ENCODE results near the gene NAT8. TPM values are rescaled to one million over a fixed set of nuclear protein-coding genes. Genes with fewer than 3 reads are reported as not detected.
"Not testable (repeated sequence)": the region's sequence is repeated elsewhere in the genome, so short reads cannot be mapped to it uniquely, and the experiment has no call there.

NAT8 gene
- total RNA-seq, 2 experiments from 2014 or later: not detected

- H3K36me3 Mint-ChIP-seq; H3K4me3 Mint-ChIP-seq; H3K27me3 Mint-ChIP-seq; POLR2A ChIA-PET; DNase-seq; H3K9me3 Mint-ChIP-seq; H3K27ac Mint-ChIP-seq; H3K4me1 Mint-ChIP-seq (ENCODE audit: low read depth); intact Hi-C loops (cut with micrococcal nuclease): not testable (repeated sequence)
- CTCF ChIA-PET: interaction anchor here (1.0 kb wide), 1 partner anchor 25 kb away, joined by 3 read pairs; no protein-coding TSS in a partner anchor
These were observed 25.0 kb upstream of the NAT8 start for GRCh38 chr2:73667239-73667638.

GRCh38 chr2:73654175-73654574 lies 12.0 kb upstream of the NAT8 start:
- ChIA-PET POLR2A (no interaction called here), CTCF (no interaction called here)
- intact Hi-C loops (cut with micrococcal nuclease): no loop called here
- Mint-ChIP-seq H3K27me3 (no peaks in the 10 kb centered on the region), H3K27ac (no peak overlapping the region), H3K4me3 (no peak overlapping the region), H3K9me3 (peaks cover 2% of the 10 kb centered on the region), H3K4me1 (ENCODE audit: low read depth) (no peaks in the 10 kb centered on the region), H3K36me3 (no peaks in the 10 kb centered on the region)
- no peak for DNase-seq

- H3K36me3 Mint-ChIP-seq: no peaks in the 10 kb centered on the region
- no peaks in the 10 kb centered on the region for H3K9me3 Mint-ChIP-seq
- H3K27me3 Mint-ChIP-seq: no peaks in the 10 kb centered on the region
- intact Hi-C loops (cut with micrococcal nuclease): no loop called here
- POLR2A ChIA-PET: no interaction called here
- DNase-seq: no peak
- CTCF ChIA-PET: interaction anchor here (0.6 kb wide), 1 partner anchor 28 kb away, joined by 3 read pairs; no protein-coding TSS in a partner anchor
- H3K27ac Mint-ChIP-seq: no peak overlapping the region
- no peak overlapping the region for H3K4me3 Mint-ChIP-seq
- H3K4me1 Mint-ChIP-seq (ENCODE audit: low read depth): no peaks in the 10 kb centered on the region
These were observed 10.1 kb upstream of the NAT8 start for GRCh38 chr2:73652348-73652747.

- no peaks in the 10 kb centered on the region for H3K27me3 Mint-ChIP-seq
- H3K27ac Mint-ChIP-seq: no peak overlapping the region
- intact Hi-C loops (cut with micrococcal nuclease): no loop called here
- ChIA-PET CTCF (no interaction called here), POLR2A (no interaction called here)
- no peak overlapping the region for H3K4me3 Mint-ChIP-seq
- H3K9me3 Mint-ChIP-seq: no peaks in the 10 kb centered on the region
- no peaks in the 10 kb centered on the region for H3K36me3 Mint-ChIP-seq
- H3K4me1 Mint-ChIP-seq (ENCODE audit: low read depth): no peaks in the 10 kb centered on the region
- DNase-seq: no peak
These were observed 9.5 kb upstream of the NAT8 start for GRCh38 chr2:73651591-73652230.

GRCh38 chr2:73647690-73648089 lies 5.5 kb upstream of the NAT8 start:
- POLR2A ChIA-PET, H3K27me3 Mint-ChIP-seq: not testable (repeated sequence)

GRCh38 chr2:73641767-73642062 lies 507 bp downstream of the NAT8 start:
- no peak overlapping the region for H3K27ac Mint-ChIP-seq
- H3K27me3 Mint-ChIP-seq: peaks cover 12% of the 10 kb centered on the region
- peaks cover 2% of the 10 kb centered on the region for H3K36me3 Mint-ChIP-seq
- CTCF ChIA-PET: no interaction called here
- POLR2A ChIA-PET: no interaction called here
- H3K9me3 Mint-ChIP-seq: peaks cover 11% of the 10 kb centered on the region
- H3K4me3 Mint-ChIP-seq: no peak overlapping the region
- intact Hi-C loops (cut with micrococcal nuclease): no loop called here
- DNase-seq: no peak
- no peaks in the 10 kb centered on the region for H3K4me1 Mint-ChIP-seq (ENCODE audit: low read depth)

More at GRCh38 chr2:73647690-73648089, 5.5 kb upstream of the NAT8 start:
- H3K36me3 Mint-ChIP-seq; H3K9me3 Mint-ChIP-seq; H3K4me1 Mint-ChIP-seq (ENCODE audit: low read depth); H3K27ac Mint-ChIP-seq; intact Hi-C loops (cut with micrococcal nuclease); H3K4me3 Mint-ChIP-seq; DNase-seq: not testable (repeated sequence)
- CTCF ChIA-PET: interaction anchor here (0.5 kb wide), 1 partner anchor 156 kb away, joined by 3 read pairs; no protein-coding TSS in a partner anchor

GRCh38 chr2:73640946-73641766 lies 1.1 kb downstream of the NAT8 start:
- POLR2A ChIA-PET: no interaction called here
- no peak for DNase-seq
- Mint-ChIP-seq H3K4me1 (ENCODE audit: low read depth) (no peaks in the 10 kb centered on the region), H3K9me3 (peaks cover 11% of the 10 kb centered on the region), H3K4me3 (no peak overlapping the region), H3K27ac (no peak overlapping the region), H3K27me3 (peaks cover 12% of the 10 kb centered on the region), H3K36me3 (peaks cover 2% of the 10 kb centered on the region)
- intact Hi-C loops (cut with micrococcal nuclease): no loop called here
- CTCF ChIA-PET: no interaction called here

- Mint-ChIP-seq H3K4me3 (no peak overlapping the region), H3K4me1 (ENCODE audit: low read depth) (no peaks in the 10 kb centered on the region), H3K36me3 (peaks cover 2% of the 10 kb centered on the region), H3K9me3 (peaks cover 11% of the 10 kb centered on the region), H3K27ac (no peak overlapping the region), H3K27me3 (peaks cover 12% of the 10 kb centered on the region)
- ChIA-PET POLR2A (no interaction called here), CTCF (no interaction called here)
- intact Hi-C loops (cut with micrococcal nuclease): no loop called here
- DNase-seq: no peak
These were observed 1.7 kb downstream of the NAT8 start for GRCh38 chr2:73640511-73640911.

GRCh38 chr2:73638429-73638828 lies 3.8 kb downstream of the NAT8 start:
- no peaks in the 10 kb centered on the region for H3K4me1 Mint-ChIP-seq (ENCODE audit: low read depth)
- H3K27me3 Mint-ChIP-seq: peaks cover 3% of the 10 kb centered on the region
- intact Hi-C loops (cut with micrococcal nuclease): no loop called here
- CTCF ChIA-PET: interaction anchor here (0.6 kb wide), 1 partner anchor 626 kb away, joined by 3 read pairs; no protein-coding TSS in a partner anchor
- peaks cover 2% of the 10 kb centered on the region for H3K36me3 Mint-ChIP-seq
- H3K9me3 Mint-ChIP-seq: peaks cover 11% of the 10 kb centered on the region
- DNase-seq: no peak
- H3K4me3 Mint-ChIP-seq: no peak overlapping the region
- no peak overlapping the region for H3K27ac Mint-ChIP-seq
- POLR2A ChIA-PET: no interaction called here

GRCh38 chr2:73636977-73637376 lies 5.2 kb downstream of the NAT8 start:
- H3K27ac Mint-ChIP-seq; CTCF ChIA-PET; H3K27me3 Mint-ChIP-seq; DNase-seq; intact Hi-C loops (cut with micrococcal nuclease); H3K4me1 Mint-ChIP-seq (ENCODE audit: low read depth); H3K4me3 Mint-ChIP-seq; POLR2A ChIA-PET; H3K36me3 Mint-ChIP-seq: not testable (repeated sequence)
- peaks cover 11% of the 10 kb centered on the region for H3K9me3 Mint-ChIP-seq

- H3K27me3 Mint-ChIP-seq; H3K36me3 Mint-ChIP-seq; H3K4me1 Mint-ChIP-seq (ENCODE audit: low read depth); H3K4me3 Mint-ChIP-seq; H3K27ac Mint-ChIP-seq; POLR2A ChIA-PET; intact Hi-C loops (cut with micrococcal nuclease): not testable (repeated sequence)
- peaks cover 11% of the 10 kb centered on the region for H3K9me3 Mint-ChIP-seq
- DNase-seq: peak; percentile 37
- CTCF ChIA-PET: interaction anchor here (0.7 to 1.4 kb wide), 2 partner anchors 27 to 49 kb away, joined by 3 read pairs; no protein-coding TSS in a partner anchor
These were observed 11.5 kb downstream of the NAT8 start for GRCh38 chr2:73630662-73631266.

GRCh38 chr2:73628493-73628892 lies 13.7 kb downstream of the NAT8 start:
- intact Hi-C loops (cut with micrococcal nuclease); POLR2A ChIA-PET; H3K4me3 Mint-ChIP-seq; H3K27me3 Mint-ChIP-seq; CTCF ChIA-PET; H3K4me1 Mint-ChIP-seq (ENCODE audit: low read depth); DNase-seq; H3K36me3 Mint-ChIP-seq; H3K27ac Mint-ChIP-seq: not testable (repeated sequence)
- H3K9me3 Mint-ChIP-seq: peaks cover 11% of the 10 kb centered on the region

Data from activated CD4-positive, alpha-beta memory T cell treated with anti-CD3 and anti-CD28 coated beads for 36 hours (primary cell).